ENCODE results near the gene LRRC4C.

DNA sequence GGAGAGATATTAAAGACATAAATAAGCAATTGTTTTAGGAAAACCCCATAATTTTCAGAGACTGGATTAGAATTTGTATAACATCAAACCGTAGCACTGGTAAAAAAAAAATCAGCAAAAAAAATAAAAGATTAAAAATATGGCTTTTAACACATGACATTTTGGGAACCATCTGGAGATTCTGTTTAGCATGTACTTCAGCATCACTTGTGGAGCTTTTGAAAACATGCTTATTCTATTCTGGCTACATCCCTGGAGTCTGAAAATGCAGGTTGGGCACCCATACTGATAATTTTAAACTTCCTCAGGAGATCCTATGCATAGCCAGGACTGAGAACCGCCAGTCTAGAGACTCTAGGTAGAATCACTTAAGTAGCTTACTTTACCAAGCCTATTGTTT lies 1190.9 kb downstream of the LRRC4C start:
- TF ChIP-seq, protein P1, sequence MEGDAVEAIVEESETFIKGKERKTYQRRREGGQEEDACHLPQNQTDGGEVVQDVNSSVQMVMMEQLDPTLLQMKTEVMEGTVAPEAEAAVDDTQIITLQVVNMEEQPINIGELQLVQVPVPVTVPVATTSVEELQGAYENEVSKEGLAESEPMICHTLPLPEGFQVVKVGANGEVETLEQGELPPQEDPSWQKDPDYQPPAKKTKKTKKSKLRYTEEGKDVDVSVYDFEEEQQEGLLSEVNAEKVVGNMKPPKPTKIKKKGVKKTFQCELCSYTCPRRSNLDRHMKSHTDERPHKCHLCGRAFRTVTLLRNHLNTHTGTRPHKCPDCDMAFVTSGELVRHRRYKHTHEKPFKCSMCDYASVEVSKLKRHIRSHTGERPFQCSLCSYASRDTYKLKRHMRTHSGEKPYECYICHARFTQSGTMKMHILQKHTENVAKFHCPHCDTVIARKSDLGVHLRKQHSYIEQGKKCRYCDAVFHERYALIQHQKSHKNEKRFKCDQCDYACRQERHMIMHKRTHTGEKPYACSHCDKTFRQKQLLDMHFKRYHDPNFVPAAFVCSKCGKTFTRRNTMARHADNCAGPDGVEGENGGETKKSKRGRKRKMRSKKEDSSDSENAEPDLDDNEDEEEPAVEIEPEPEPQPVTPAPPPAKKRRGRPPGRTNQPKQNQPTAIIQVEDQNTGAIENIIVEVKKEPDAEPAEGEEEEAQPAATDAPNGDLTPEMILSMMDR (IDR thresholded peaks at IDR 0.05): no peak
- no peak for TF ChIP-seq POLR2A (IDR thresholded peaks at IDR 0.05)
